WI38 (cell line): ENCODE data around the gene PCSK1N.

Source experiments
- H3K4me3 ChIP-seq: 2 replicates; pipeline ENCODE4 v1.5.1; 2011; ENCODE audit warnings: low read depth, mild to moderate bottlenecking, control low read depth, low read length
- CTCF ChIP-seq: IDR thresholded peaks from 2 replicates; pipeline ENCODE4 v1.5.1; 2012; ENCODE audit warnings: low read depth, mild to moderate bottlenecking, control low read depth, low read length

PCSK1N gene

GRCh38 chrX:48802089-48802904 lies 33.1 kb downstream of the PCSK1N start:
- H3K4me3 ChIP-seq: peak overlapping the region; percentile 53
- TF ChIP-seq CTCF: no peak

- H3K4me3 ChIP-seq: peak within 1 kb of the TSS; percentile 62
- TF ChIP-seq CTCF: no peak
Measured at GRCh38 chrX:48801280-48802088, 33.9 kb downstream of the PCSK1N start, which contains the start of gene HDAC6. Gene HDAC6 (plus strand): TSS chrX:48802067. CDS start chrX:48802693, 626 bp downstream.

GRCh38 chrX:48800574-48801279 lies 34.7 kb downstream of the PCSK1N start:
- peak overlapping the region; percentile 62 for H3K4me3 ChIP-seq
- no peak for TF ChIP-seq CTCF

GRCh38 chrX:48798318-48798717 lies 37.1 kb downstream of the PCSK1N start:
- no peak for TF ChIP-seq CTCF
- no peak overlapping the region for H3K4me3 ChIP-seq

- H3K4me3 ChIP-seq: no peak overlapping the region
- TF ChIP-seq CTCF: no peak
Measured at GRCh38 chrX:48794911-48795515, 40.4 kb downstream of the PCSK1N start.

- no peak for TF ChIP-seq CTCF
Measured at GRCh38 chrX:48794340-48794910, 41.0 kb downstream of the PCSK1N start.

More at GRCh38 chrX:48794340-48794910, 41.0 kb downstream of the PCSK1N start:
- H3K4me3 ChIP-seq: no peak overlapping the region
